Neuronal stem cell (in vitro differentiated cells): Measurements from ENCODE around the gene GALNTL6.

ENCODE experiments used
- DNase-seq: peaks from one replicate; pipeline ENCODE4 v3.0.0-alpha.2; 2013; ENCODE audit warnings: low spot score
- H2AFZ ChIP-seq: one replicate; pipeline ENCODE4 v1.6.1; 2013; ENCODE audit warnings: mild to moderate bottlenecking, low read length, inconsistent platforms
- H2AK5ac ChIP-seq: 2 replicates; pipeline ENCODE4 v1.6.1; 2013; ENCODE audit warnings: low read depth, mild to moderate bottlenecking, inconsistent platforms, low read length, moderate library complexity, mixed read lengths
- H2BK120ac ChIP-seq: 2 replicates; pipeline ENCODE4 v1.6.1; 2013; ENCODE audit warnings: low read depth, mild to moderate bottlenecking, inconsistent platforms, low read length, moderate library complexity, mixed read lengths
- H2BK12ac ChIP-seq: one replicate; pipeline ENCODE4 v1.6.1; 2013; ENCODE audit warnings: low read length, inconsistent platforms
- H2BK15ac ChIP-seq: 2 replicates; pipeline ENCODE4 v1.6.1; 2013; ENCODE audit warnings: mild to moderate bottlenecking, low read length, inconsistent platforms, mixed read lengths
- H2BK5ac ChIP-seq: one replicate; pipeline ENCODE4 v1.6.1; 2013; ENCODE audit warnings: inconsistent platforms, mild to moderate bottlenecking, low read length, moderate library complexity
- H3K14ac ChIP-seq: one replicate; pipeline ENCODE4 v1.6.1; 2013; ENCODE audit warnings: low read length, inconsistent platforms
- H3K18ac ChIP-seq: 2 replicates; pipeline ENCODE4 v1.6.1; 2013; ENCODE audit warnings: low read length, inconsistent platforms
- H3K23ac ChIP-seq: 2 replicates; pipeline ENCODE4 v1.6.1; 2013; ENCODE audit warnings: low read depth, mild to moderate bottlenecking, mixed read lengths, low read length, inconsistent platforms; ENCODE audit not compliant: poor library complexity
- H3K27ac ChIP-seq: replicated peaks from 3 replicates; pipeline ENCODE4 v1.5.1; 2013; ENCODE audit warnings: low read length, inconsistent platforms
- H3K27me3 ChIP-seq, 3 experiments: 2 replicates each; pipeline ENCODE4 v1.6.1; 2013; ENCODE audit warnings: low read length in 3 of 3, mild to moderate bottlenecking in 2 of 3, inconsistent platforms in 1 of 3, low read depth in 1 of 3, mixed read lengths in 1 of 3, moderate library complexity in 1 of 3; ENCODE audit not compliant: control insufficient read depth in 3 of 3, insufficient read depth in 3 of 3
- H3K36me3 ChIP-seq, 2 donors: replicated peaks in 1 of 2; 2 replicates each; pipeline ENCODE4 v1.6.1; 2013; ENCODE audit warnings: low read length in 2 of 2; ENCODE audit not compliant: control insufficient read depth in 2 of 2, insufficient read depth in 2 of 2
- H3K4ac ChIP-seq: 2 replicates; pipeline ENCODE4 v1.6.1; 2013; ENCODE audit warnings: inconsistent platforms, mild to moderate bottlenecking, low read length, moderate library complexity
- H3K4me1 ChIP-seq, 2 donors: 1 replicate in 1 of 2; 2 replicates in 1 of 2; pipeline ENCODE4 v1.6.1; 2013; ENCODE audit warnings: low read length in 2 of 2, low read depth in 1 of 2; ENCODE audit not compliant: control insufficient read depth in 2 of 2, insufficient read depth in 1 of 2
- H3K4me2 ChIP-seq: one replicate; pipeline ENCODE4 v1.6.1; 2013; ENCODE audit warnings: mild to moderate bottlenecking, low read length, inconsistent platforms; ENCODE audit not compliant: insufficient read depth, poor library complexity, severe bottlenecking
- H3K4me3 ChIP-seq, 2 donors: 2 replicates each; pipeline ENCODE4 v1.5.1; 2013; ENCODE audit warnings: low read length in 2 of 2, mild to moderate bottlenecking in 2 of 2, inconsistent platforms in 1 of 2, moderate library complexity in 1 of 2
- H3K79me1 ChIP-seq: one replicate; pipeline ENCODE4 v1.6.1; 2013; ENCODE audit warnings: low read depth, mild to moderate bottlenecking, inconsistent platforms, low read length, moderate library complexity
- H3K9ac ChIP-seq: one replicate; pipeline ENCODE4 v1.6.1; 2013; ENCODE audit warnings: mild to moderate bottlenecking, low read depth, low read length, inconsistent platforms; ENCODE audit not compliant: poor library complexity
- H3K9me3 ChIP-seq, 2 donors: replicated peaks in 1 of 2; 2 replicates each; pipeline versions ENCODE3 to v1.6.1; 2013; ENCODE audit warnings: low read length in 2 of 2, mild to moderate bottlenecking in 2 of 2, inconsistent platforms in 1 of 2, low read depth in 1 of 2, mixed read lengths in 1 of 2, moderate library complexity in 1 of 2; ENCODE audit not compliant: control insufficient read depth in 2 of 2, insufficient read depth in 1 of 2
- H4K8ac ChIP-seq: one replicate; pipeline ENCODE4 v1.6.1; 2013; ENCODE audit warnings: low read depth, mild to moderate bottlenecking, inconsistent platforms, low read length, moderate library complexity
- H4K91ac ChIP-seq: one replicate; pipeline ENCODE4 v1.6.1; 2013; ENCODE audit warnings: low read length, low read depth, mild to moderate bottlenecking, inconsistent platforms; ENCODE audit not compliant: poor library complexity
- WGBS, 2 donors: extraction: QIAGEN DNeasy Blood & Tissue Kit; methylation state at CpG; one replicate each; pipeline ENCODE4 v1.1.7; 2013; ENCODE audit warnings: missing lambda C conversion rate in 2 of 2, mixed read lengths in 1 of 2; ENCODE audit not compliant: insufficient read length in 2 of 2, insufficient replicate concordance in 1 of 2; ENCODE audit errors: extremely low coverage in 2 of 2; 5-methylcytosine and 5-hydroxymethylcytosine counted together

Gene GALNTL6

DNA sequence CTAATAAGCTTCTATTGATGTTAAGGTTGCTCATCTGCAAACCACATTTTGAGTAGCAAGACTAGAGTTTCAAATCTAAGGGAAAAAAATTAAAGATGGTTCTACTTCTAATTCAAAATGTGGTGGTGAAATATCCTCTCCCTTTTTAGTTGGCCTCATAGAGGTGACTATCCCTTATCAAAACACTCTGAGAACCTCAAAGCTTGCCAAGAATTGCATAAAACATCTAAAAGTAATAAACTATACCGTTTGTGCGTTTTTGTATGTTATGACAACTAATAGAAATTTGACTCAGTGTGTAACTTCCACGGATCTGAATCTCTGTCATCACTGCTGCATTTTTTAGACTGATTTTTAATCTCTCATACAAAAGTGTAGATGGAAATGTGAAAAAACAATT, 682.6 kb downstream of the GALNTL6 start:
- no peak overlapping the region for H4K8ac ChIP-seq
- no peak overlapping the region for H3K14ac ChIP-seq
- H3K4ac ChIP-seq = no peak overlapping the region
- DNase-seq = no peak
- H2AK5ac ChIP-seq = no peak overlapping the region
- no CpG with 5 or more reads among the region's 3 CpGs for WGBS, 2 donors
- no peaks in the 10 kb centered on the region for H3K27me3 ChIP-seq
- H2BK15ac ChIP-seq = no peak overlapping the region
- no peaks in the 10 kb centered on the region for H3K9me3 ChIP-seq
- H3K18ac ChIP-seq = no peak overlapping the region
- no peak overlapping the region for H3K23ac ChIP-seq
- no peak overlapping the region for H2BK120ac ChIP-seq
- no peak overlapping the region for H3K4me3 ChIP-seq
- H3K4me2 ChIP-seq = no peak overlapping the region
- H3K36me3 ChIP-seq = no peaks in the 10 kb centered on the region
- H2AFZ ChIP-seq = peak overlapping the region; percentile 60
- H3K79me1 ChIP-seq = no peaks in the 10 kb centered on the region
- H4K91ac ChIP-seq = no peak overlapping the region
- H3K4me1 ChIP-seq = peaks cover 2% of the 10 kb centered on the region in 2 donors
- H2BK5ac ChIP-seq = no peak overlapping the region
- no peak overlapping the region for H3K27ac ChIP-seq
- H3K9ac ChIP-seq = no peak overlapping the region
- H2BK12ac ChIP-seq = no peak overlapping the region

DNA sequence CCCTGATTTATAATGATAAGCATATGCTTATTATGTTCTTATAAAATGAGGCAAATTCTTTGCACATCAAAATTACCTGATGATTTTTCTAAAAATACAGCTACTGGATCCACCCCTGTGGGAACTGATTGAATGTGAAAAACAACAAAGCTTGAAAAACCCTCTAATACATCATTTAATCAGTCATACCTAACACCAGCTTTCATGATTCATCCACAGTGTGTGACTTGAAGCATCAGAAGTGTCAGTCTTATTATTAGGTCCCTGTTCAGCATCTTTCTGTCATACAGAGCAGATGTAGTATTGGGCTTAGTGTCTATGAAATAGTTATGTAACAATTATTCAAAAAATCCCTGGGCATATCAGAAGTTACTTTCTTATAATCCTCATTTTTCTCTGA, 684.1 kb downstream of the GALNTL6 start:
- Histone ChIP-seq H4K91ac (no peak overlapping the region), H3K4ac (no peak overlapping the region), H3K27ac (no peak overlapping the region), H3K4me2 (no peak overlapping the region), H3K9ac (no peak overlapping the region), H2AK5ac (no peak overlapping the region), H3K9me3 (no peaks in the 10 kb centered on the region), H2BK120ac (no peak overlapping the region), H2AFZ (no peak overlapping the region), H2BK15ac (no peak overlapping the region), H3K14ac (no peak overlapping the region), H3K4me1 (peaks cover 2% of the 10 kb centered on the region in 2 donors), H4K8ac (no peak overlapping the region), H3K79me1 (no peaks in the 10 kb centered on the region), H3K18ac (no peak overlapping the region), H2BK5ac (no peak overlapping the region), H3K36me3 (no peaks in the 10 kb centered on the region), H3K23ac (no peak overlapping the region), H3K27me3 (no peaks in the 10 kb centered on the region), H3K4me3 (no peak overlapping the region), H2BK12ac (no peak overlapping the region)
- no peak for DNase-seq

DNA sequence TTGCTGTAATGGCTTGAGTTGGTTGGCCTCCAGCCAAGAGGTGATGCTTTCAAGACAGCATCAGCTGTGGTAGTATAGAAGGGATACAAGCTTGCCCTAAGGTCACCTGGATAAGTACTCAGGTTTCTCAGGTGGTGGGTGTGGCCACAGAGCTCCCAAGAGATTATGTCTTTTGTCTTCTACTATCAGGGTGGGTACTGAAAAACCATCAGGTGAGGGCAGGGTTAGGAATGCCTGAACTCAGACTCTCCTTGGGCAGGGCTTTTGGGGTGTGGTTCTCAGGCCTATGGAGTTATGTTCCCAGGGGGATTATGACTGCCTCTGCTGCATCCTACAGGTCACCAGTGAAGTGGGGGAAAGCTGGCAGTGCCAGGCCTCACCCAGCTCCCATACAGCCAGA, 700.8 kb downstream of the GALNTL6 start:
- no peak overlapping the region for H2AK5ac ChIP-seq
- H3K4me3 ChIP-seq = no peak overlapping the region
- H2BK120ac ChIP-seq = no peak overlapping the region
- H2BK15ac ChIP-seq = no peak overlapping the region
- H3K14ac ChIP-seq = no peak overlapping the region
- no peak overlapping the region for H4K91ac ChIP-seq
- H4K8ac ChIP-seq = no peak overlapping the region
- H3K18ac ChIP-seq = peak overlapping the region; percentile 71
- H3K4me1 ChIP-seq = peaks cover 2 to 4% of the 10 kb centered on the region in 2 donors
- H3K9me3 ChIP-seq = peaks cover 0 to 5% of the 10 kb centered on the region in 2 donors
- H3K9ac ChIP-seq = no peak overlapping the region
- H3K27me3 ChIP-seq = no peaks in the 10 kb centered on the region
- no peak overlapping the region for H3K27ac ChIP-seq
- H2BK12ac ChIP-seq = no peak overlapping the region
- H3K4ac ChIP-seq = no peak overlapping the region
- H3K4me2 ChIP-seq = no peak overlapping the region
- H3K36me3 ChIP-seq = no peaks in the 10 kb centered on the region
- H2BK5ac ChIP-seq = no peak overlapping the region
- H3K23ac ChIP-seq = no peak overlapping the region
- H3K79me1 ChIP-seq = no peaks in the 10 kb centered on the region
- no peak overlapping the region for H2AFZ ChIP-seq
- DNase-seq = no peak

DNA sequence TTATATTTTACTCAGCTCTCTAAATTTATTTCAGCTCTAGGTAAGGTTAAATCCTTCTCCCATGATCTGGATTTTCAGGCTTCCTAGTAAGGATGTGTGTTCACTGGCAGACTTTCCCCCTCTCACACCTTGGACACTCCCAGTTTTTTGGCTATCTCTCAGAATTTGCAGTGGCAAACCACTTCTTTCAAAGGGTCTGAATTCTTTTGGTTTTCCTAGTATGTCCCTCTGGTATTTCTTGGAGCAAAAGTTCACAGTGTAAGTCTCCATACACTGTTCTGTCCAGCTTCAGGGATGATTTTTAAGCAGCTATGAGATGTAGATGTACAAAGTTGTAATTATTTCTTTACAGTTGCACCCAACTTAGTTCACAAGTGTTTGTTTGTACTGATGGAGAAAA, 701.6 kb downstream of the GALNTL6 start:
- Histone ChIP-seq H3K18ac (no peak overlapping the region), H3K27me3 (no peaks in the 10 kb centered on the region), H2BK5ac (no peak overlapping the region), H4K91ac (no peak overlapping the region), H3K79me1 (no peaks in the 10 kb centered on the region), H3K4me3 (no peak overlapping the region), H2BK15ac (no peak overlapping the region), H2AFZ (no peak overlapping the region), H3K9ac (no peak overlapping the region), H3K14ac (no peak overlapping the region), H3K27ac (no peak overlapping the region), H2BK120ac (no peak overlapping the region), H4K8ac (no peak overlapping the region), H3K9me3 (peaks cover 0 to 5% of the 10 kb centered on the region in 2 donors), H3K4me1 (peaks cover 2 to 4% of the 10 kb centered on the region in 2 donors), H3K23ac (no peak overlapping the region), H2AK5ac (no peak overlapping the region), H2BK12ac (no peak overlapping the region), H3K4ac (no peak overlapping the region), H3K36me3 (no peaks in the 10 kb centered on the region), H3K4me2 (no peak overlapping the region)
- no peak for DNase-seq
